GM12891 (cell line): ENCODE data around the gene CREB3L2.

Source experiments
- POLR2A ChIP-seq: IDR thresholded peaks from 2 replicates; pipeline ENCODE4 v1.6.1; 2011; ENCODE audit warnings: low read depth, low read length, control low read depth
- SPI1 ChIP-seq: IDR thresholded peaks from 2 replicates; pipeline ENCODE4 v1.6.1; 2011; ENCODE audit warnings: low read depth, low read length, control low read depth

DNA sequence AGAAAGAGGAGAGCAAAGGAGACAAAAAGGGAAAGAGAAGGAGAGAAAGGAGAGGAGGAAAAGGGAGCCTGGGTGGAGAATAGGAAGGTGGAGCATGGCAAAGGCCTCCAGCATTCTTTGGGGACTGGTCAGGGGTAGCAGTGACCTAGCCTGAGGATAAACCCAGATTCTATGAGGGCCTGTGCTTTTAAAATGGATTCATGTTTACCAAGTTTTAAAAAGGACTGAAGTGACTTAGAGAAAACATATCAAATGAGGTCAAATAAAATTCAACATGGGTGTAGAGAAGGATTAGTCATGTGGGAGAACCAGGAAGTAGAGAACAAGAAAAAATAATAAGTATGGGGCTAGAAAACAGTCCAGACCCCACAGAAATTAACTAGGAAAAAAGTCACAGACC, 20.7 kb downstream of the CREB3L2 start:
- TF ChIP-seq POLR2A = no peak
- no peak for TF ChIP-seq SPI1
